H1 (cell line): ENCODE measurements around the gene TGFA. TPM values are rescaled to one million over a fixed set of nuclear protein-coding genes. Genes with fewer than 3 reads are reported as not detected.

ENCODE experiments used
- CTCF ChIA-PET: fragments of 300-600 bp; sonication (Branson Sonifier 250); formaldehyde crosslinking; loops from one replicate; lab custom pipeline; 2021; ENCODE audit not compliant: partially characterized antibody; lab: Charles Lee
- POLR2A ChIA-PET: fragments of 300-600 bp; sonication (Branson Sonifier 250); formaldehyde crosslinking; loops from one replicate; lab custom pipeline; 2021; ENCODE audit warnings: inconsistent platforms; ENCODE audit not compliant: partially characterized antibody; lab: Charles Lee
- DNase-seq, 2 experiments: peaks; one replicate each; pipeline versions ENCODE4 v3.0.0 to v3.0.0-alpha.2; 2010 to 2022; ENCODE audit warnings: low spot score in 2 of 2, low read depth in 1 of 2, mixed read lengths in 1 of 2
- FAIRE-seq: peaks from 2 replicates; lab custom pipeline; 2011; peaks lifted over from hg19 to GRCh38; lab: Jason Lieb, UNC
- H2AFZ ChIP-seq: 2 replicates; pipeline ENCODE4 v1.8.1; 2012; ENCODE audit warnings: low read length, inconsistent platforms
- H2AK5ac ChIP-seq: 2 replicates; pipeline ENCODE4 v1.6.1; 2013; ENCODE audit warnings: low read depth, low read length
- H2BK120ac ChIP-seq: replicated peaks from 2 replicates; pipeline ENCODE3; 2013; ENCODE audit warnings: low read depth, low read length, inconsistent platforms
- H2BK12ac ChIP-seq: 2 replicates; pipeline ENCODE4 v1.6.1; 2013; ENCODE audit warnings: low read depth, low read length
- H2BK15ac ChIP-seq: 2 replicates; pipeline ENCODE4 v1.6.1; 2013; ENCODE audit warnings: low read length
- H2BK20ac ChIP-seq: 2 replicates; pipeline ENCODE4 v1.6.1; 2013; ENCODE audit warnings: low read length
- H2BK5ac ChIP-seq: 2 replicates; pipeline ENCODE4 v1.6.1; 2013; ENCODE audit warnings: low read depth, low read length
- H3K14ac ChIP-seq: 2 replicates; pipeline ENCODE4 v1.6.1; 2013; ENCODE audit warnings: inconsistent platforms; ENCODE audit not compliant: insufficient read length
- H3K18ac ChIP-seq: 2 replicates; pipeline ENCODE4 v1.6.1; 2013; ENCODE audit warnings: low read length; ENCODE audit errors: extremely low read depth
- H3K23ac ChIP-seq: 2 replicates; pipeline ENCODE4 v1.6.1; 2013; ENCODE audit warnings: inconsistent platforms; ENCODE audit not compliant: insufficient read length
- H3K23me2 ChIP-seq: 2 replicates; pipeline ENCODE4 v1.6.1; 2013; ENCODE audit warnings: low read depth, low read length
- H3K27ac ChIP-seq: 2 replicates; pipeline ENCODE4 v1.6.1; 2011; ENCODE audit warnings: low read depth, low read length, inconsistent platforms
- H3K27me3 ChIP-seq, 4 experiments: replicated peaks in 1 of 4; 1 replicate in 1 of 4; 2 replicates in 3 of 4; pipeline versions ENCODE4 v1.6.1 to v1.8.1; 2011 to 2013; ENCODE audit warnings: low read length in 3 of 4, mild to moderate bottlenecking in 3 of 4, inconsistent platforms in 2 of 4, mixed read lengths in 2 of 4, moderate library complexity in 1 of 4; ENCODE audit not compliant: control insufficient read depth in 3 of 4, insufficient read depth in 3 of 4; ENCODE audit errors: extremely low read depth in 1 of 4
- H3K36me3 ChIP-seq, 4 experiments: 2 replicates each; pipeline versions ENCODE4 v1.6.1 to v1.8.1; 2011 to 2013; ENCODE audit warnings: mild to moderate bottlenecking in 4 of 4, low read length in 3 of 4, moderate library complexity in 2 of 4, control low read depth in 1 of 4, inconsistent platforms in 1 of 4; ENCODE audit not compliant: insufficient read depth in 4 of 4, control insufficient read depth in 2 of 4
- H3K4ac ChIP-seq: replicated peaks from 2 replicates; pipeline ENCODE3; 2013; ENCODE audit warnings: low read length, low read depth, mixed read lengths, inconsistent platforms; ENCODE audit not compliant: insufficient read length
- H3K4me1 ChIP-seq, 4 experiments: replicated peaks in 1 of 4; 1 replicate in 1 of 4; 2 replicates in 3 of 4; pipeline versions ENCODE4 v1.6.1 to v1.8.1; 2011 to 2013; ENCODE audit warnings: low read length in 3 of 4, inconsistent platforms in 2 of 4, mixed read lengths in 1 of 4; ENCODE audit not compliant: insufficient read depth in 4 of 4, control insufficient read depth in 3 of 4
- H3K4me2 ChIP-seq, 2 experiments: 2 replicates each; pipeline versions ENCODE4 v1.6.1 to v1.8.1; 2011 to 2013; ENCODE audit warnings: low read depth in 2 of 2, low read length in 2 of 2, control low read depth in 1 of 2, inconsistent platforms in 1 of 2, mild to moderate bottlenecking in 1 of 2; ENCODE audit not compliant: insufficient read depth in 1 of 2
- H3K4me3 ChIP-seq, 4 experiments: fragments of 200-600, 300-600 bp in 1 of 4; sonication (generic), shearing (Covaris generic), sonication (Bioruptor Twin) in 1 of 4; 2 replicates each; pipeline versions ENCODE4 v1.5.1 to v1.8.1; 2011 to 2016; ENCODE audit warnings: low read length in 4 of 4, low read depth in 3 of 4, control low read depth in 2 of 4, inconsistent platforms in 2 of 4, mild to moderate bottlenecking in 2 of 4, mixed read lengths in 1 of 4, moderate library complexity in 1 of 4; ENCODE audit not compliant: insufficient read depth in 2 of 4; ENCODE audit errors: extremely low read depth in 1 of 4
- H3K56ac ChIP-seq: replicated peaks from 2 replicates; pipeline ENCODE3; 2013; ENCODE audit warnings: low read depth, mild to moderate bottlenecking, mixed read lengths, low read length, inconsistent platforms; ENCODE audit not compliant: insufficient read length
- H3K79me1 ChIP-seq: 2 replicates; pipeline ENCODE4 v1.6.1; 2013; ENCODE audit warnings: low read depth, low read length, control low read depth
- H3K79me2 ChIP-seq, 2 experiments: 2 replicates each; pipeline versions ENCODE4 v1.6.1 to v1.8.1; 2012 to 2013; ENCODE audit warnings: low read length in 2 of 2, mild to moderate bottlenecking in 2 of 2, inconsistent platforms in 1 of 2; ENCODE audit not compliant: insufficient read depth in 2 of 2, control insufficient read depth in 1 of 2
- H3K9ac ChIP-seq, 4 experiments: replicated peaks in 1 of 4; 1 replicate in 1 of 4; 2 replicates in 3 of 4; pipeline versions ENCODE4 v1.6.1 to v1.8.1; 2011 to 2013; ENCODE audit warnings: low read depth in 3 of 4, low read length in 3 of 4, control low read depth in 2 of 4, mild to moderate bottlenecking in 2 of 4, moderate library complexity in 2 of 4, inconsistent platforms in 1 of 4; ENCODE audit errors: extremely low read depth in 1 of 4
- H3K9me3 ChIP-seq, 2 experiments: 2 replicates each; pipeline versions ENCODE4 v1.6.1 to v1.8.1; 2012 to 2013; ENCODE audit warnings: mild to moderate bottlenecking in 2 of 2, moderate library complexity in 2 of 2, control low read depth in 1 of 2, inconsistent platforms in 1 of 2, low read depth in 1 of 2, low read length in 1 of 2, mixed read lengths in 1 of 2; ENCODE audit not compliant: insufficient read depth in 2 of 2
- H4K20me1 ChIP-seq, 2 experiments: replicated peaks in 1 of 2; 2 replicates each; pipeline versions ENCODE3 to v1.8.1; 2011 to 2013; ENCODE audit warnings: inconsistent platforms in 2 of 2, low read length in 2 of 2, mild to moderate bottlenecking in 1 of 2; ENCODE audit not compliant: insufficient read depth in 2 of 2, control insufficient read depth in 1 of 2
- H4K5ac ChIP-seq: 2 replicates; pipeline ENCODE4 v1.6.1; 2013; ENCODE audit warnings: low read length, low read depth, mixed read lengths, inconsistent platforms; ENCODE audit not compliant: insufficient read length
- H4K8ac ChIP-seq: 2 replicates; pipeline ENCODE4 v1.8.0; 2013; ENCODE audit warnings: mild to moderate bottlenecking, moderate library complexity, low read length, inconsistent platforms; ENCODE audit not compliant: insufficient read depth; ENCODE audit errors: extremely low read depth
- H4K91ac ChIP-seq: replicated peaks from 2 replicates; pipeline ENCODE3; 2013; ENCODE audit warnings: low read length, mixed read lengths, inconsistent platforms; ENCODE audit not compliant: insufficient read length
- ASH2L ChIP-seq: fragments of 200-600, 300-600 bp; sonication (generic); IDR thresholded peaks from one replicate; pipeline ENCODE4 v1.7.1; 2017; ENCODE audit warnings: low read length
- CHD1 ChIP-seq: IDR thresholded peaks from 2 replicates; pipeline ENCODE4 v1.6.1; 2012; ENCODE audit warnings: low read depth, low read length, improper control_type of control experiment
- CTBP2 ChIP-seq: IDR thresholded peaks from 2 replicates; pipeline ENCODE4 v1.7.0; 2011; ENCODE audit warnings: borderline replicate concordance, mild to moderate bottlenecking, moderate library complexity, mixed read lengths, low read length; ENCODE audit not compliant: insufficient read depth, insufficient read length
- EGR1 ChIP-seq: IDR thresholded peaks from 2 replicates; pipeline ENCODE4 v1.6.1; 2011; ENCODE audit warnings: low read depth, low read length, borderline replicate concordance
- EZH2 ChIP-seq: fragments of 200-600 bp; sonication (generic); IDR thresholded peaks from 2 replicates; pipeline ENCODE4 v1.7.1; 2012; ENCODE audit warnings: low read depth, mild to moderate bottlenecking, moderate library complexity, low read length, inconsistent platforms; ENCODE audit not compliant: severe bottlenecking
- HDAC2 ChIP-seq, 2 experiments: fragments of 300-600 bp in 1 of 2; sonication (generic) in 1 of 2; IDR thresholded peaks; 2 replicates each; pipeline ENCODE4 v1.6.1; 2011 to 2012; ENCODE audit warnings: low read depth in 2 of 2, low read length in 2 of 2, mild to moderate bottlenecking in 2 of 2, moderate library complexity in 2 of 2, borderline replicate concordance in 1 of 2, inconsistent platforms in 1 of 2
- PHF8 ChIP-seq: fragments of 200-600 bp; sonication (generic); conservative IDR thresholded peaks from 2 replicates; pipeline ENCODE4 v1.7.1; 2012; ENCODE audit warnings: low read depth, mild to moderate bottlenecking, inconsistent platforms, low read length, moderate library complexity
- POLR2AphosphoS5 ChIP-seq: IDR thresholded peaks from 2 replicates; pipeline ENCODE4 v1.6.1; 2011; ENCODE audit warnings: low read depth, low read length
- SP1 ChIP-seq: IDR thresholded peaks from 2 replicates; pipeline ENCODE4 v1.6.1; 2011; ENCODE audit warnings: low read depth, low read length
- SP2 ChIP-seq: IDR thresholded peaks from 2 replicates; pipeline ENCODE4 v1.6.1; 2012; ENCODE audit warnings: mild to moderate bottlenecking, low read length, inconsistent platforms
- TAF7 ChIP-seq: optimal IDR thresholded peaks from 2 replicates; pipeline ENCODE3; 2011; ENCODE audit warnings: low read depth, mild to moderate bottlenecking, inconsistent platforms, low read length, moderate library complexity, borderline replicate concordance
- WGBS, 2 experiments: shearing (Covaris generic) in 1 of 2; methylation state at CpG; one replicate each; pipeline versions ENCODE4 v1.1.6 to v1.1.7; 2013 to 2015; ENCODE audit warnings: low lambda C conversion rate in 2 of 2, mixed read lengths in 2 of 2, inconsistent platforms in 1 of 2, low coverage in 1 of 2, missing lambda C conversion rate in 1 of 2; ENCODE audit not compliant: insufficient replicate concordance in 2 of 2, insufficient coverage in 1 of 2, insufficient read length in 1 of 2; ENCODE audit errors: extremely low coverage in 1 of 2, missing lambda C conversion rate in 1 of 2; 5-methylcytosine and 5-hydroxymethylcytosine counted together
- polyA plus RNA-seq, 7 experiments: library from polyadenylated mRNA; depleted of rRNA in 3 of 7; stranded (reverse) in 5 of 7; unstranded in 2 of 7; fragments of >200 nt in 5 of 7; fragments of 200-250 nt in 2 of 7; gene quantifications; 1 replicate in 5 of 7; 2 replicates in 1 of 7; 4 replicates in 1 of 7; pipeline versions ENCODE4 v1.2.1 to v1.2.3, GENCODE V29; 2011 to 2013; ENCODE audit warnings: missing spikeins in 2 of 7, mixed read lengths in 2 of 7
- total RNA-seq: library from RNA; stranded (reverse); fragmentation: NEBNext Ultra II Directional; extraction: Animal tissue kit (Norgen Biotek cat#: 25700); gene quantifications from 2 replicates; pipeline ENCODE4 v1.2.1, GENCODE V29; 2021
- TF ChIP-seq, protein P1 (sequence below): IDR thresholded peaks from 2 replicates; pipeline ENCODE4 v1.6.1; 2011; ENCODE audit warnings: low read length, improper control_type of control experiment
- TF ChIP-seq, protein P2 (sequence below): IDR thresholded peaks from 2 replicates; pipeline ENCODE4 v1.6.1; 2011; ENCODE audit warnings: low read depth, mild to moderate bottlenecking, low read length; ENCODE audit not compliant: insufficient read depth

TGFA gene
- total and polyA plus RNA-seq, 2 of the 8 experiments (the other 6 are each of a cell fraction or from before 2014, with no cell fraction given) = 1.8 to 3.7 TPM

DNA sequence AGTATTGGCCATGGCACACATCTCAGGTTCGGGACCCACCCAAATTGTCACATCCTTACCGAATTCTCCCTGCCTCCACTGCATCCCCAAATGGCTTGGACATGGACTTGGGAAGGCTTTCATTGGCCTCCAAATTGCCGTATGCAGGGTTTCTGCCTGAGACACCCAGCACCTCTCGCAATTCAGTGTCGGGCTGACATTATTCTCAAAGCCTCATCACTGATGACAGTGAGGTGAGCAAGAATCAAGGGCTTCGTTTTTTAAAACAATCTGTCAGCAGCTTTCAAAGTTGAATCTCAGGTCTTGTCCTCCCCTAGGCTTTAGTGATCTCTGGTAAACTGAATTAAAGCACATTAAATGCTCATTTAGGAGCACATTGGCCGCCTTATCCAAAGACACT lies 29.5 kb upstream of the TGFA start:
- H4K91ac ChIP-seq = no peak overlapping the region
- no peak overlapping the region for H3K18ac ChIP-seq
- DNase-seq (no peak), FAIRE-seq (no peak)
- H3K4ac ChIP-seq = no peak overlapping the region
- H2BK15ac ChIP-seq = no peak overlapping the region
- no peak overlapping the region for H3K4me3 ChIP-seq
- no peak overlapping the region for H2BK20ac ChIP-seq
- H4K8ac ChIP-seq = no peak overlapping the region
- H3K9ac ChIP-seq = no peak overlapping the region
- no peak overlapping the region for H2BK5ac ChIP-seq
- H3K14ac ChIP-seq = no peak overlapping the region
- H3K56ac ChIP-seq = no peak overlapping the region
- H2AFZ ChIP-seq = no peak overlapping the region
- no peak overlapping the region for H3K4me2 ChIP-seq
- WGBS, 2 experiments = 83% methylated on average over 7 of the region's 7 CpGs; no CpG with 5 or more reads in 1 of the 2 experiments
- H4K5ac ChIP-seq = no peak overlapping the region
- H3K23ac ChIP-seq = no peak overlapping the region
- no peak overlapping the region for H2BK12ac ChIP-seq
- ChIA-PET POLR2A (no interaction called here), CTCF (interaction anchor here (0.9 to 1.5 kb wide), 4 partner anchors 9 to 202 kb away, joined by 3 to 6 read pairs (median 4); no protein-coding TSS in a partner anchor)
- H2BK120ac ChIP-seq = no peak overlapping the region
- H3K4me1 ChIP-seq = no peaks in the 10 kb centered on the region
- no peak overlapping the region for H2AK5ac ChIP-seq
- no peak overlapping the region for H3K27ac ChIP-seq
- H3K36me3 ChIP-seq = no peaks in the 10 kb centered on the region
- no peaks in the 10 kb centered on the region for H3K79me2 ChIP-seq
- H3K9me3 ChIP-seq = no peaks in the 10 kb centered on the region
- H3K79me1 ChIP-seq = no peaks in the 10 kb centered on the region
- no peaks in the 10 kb centered on the region for H3K27me3 ChIP-seq
- no peaks in the 10 kb centered on the region for H4K20me1 ChIP-seq
- no peaks in the 10 kb centered on the region; the same call in 1 of the 2 replicates for H3K23me2 ChIP-seq
- TF ChIP-seq SP2 (no peak), TAF7 (no peak), CHD1 (no peak), SP1 (no peak), ASH2L (no peak), EZH2 (no peak), EGR1 (no peak), POLR2AphosphoS5 (no peak), CTBP2 (no peak), PHF8 (no peak), HDAC2 (IDR thresholded peaks at IDR 0.05; ENCODE audit: borderline replicate concordance in 1 of 2, low read depth in 2 of 2, low read length in 2 of 2) (no peak)
- TF ChIP-seq, protein P1, sequence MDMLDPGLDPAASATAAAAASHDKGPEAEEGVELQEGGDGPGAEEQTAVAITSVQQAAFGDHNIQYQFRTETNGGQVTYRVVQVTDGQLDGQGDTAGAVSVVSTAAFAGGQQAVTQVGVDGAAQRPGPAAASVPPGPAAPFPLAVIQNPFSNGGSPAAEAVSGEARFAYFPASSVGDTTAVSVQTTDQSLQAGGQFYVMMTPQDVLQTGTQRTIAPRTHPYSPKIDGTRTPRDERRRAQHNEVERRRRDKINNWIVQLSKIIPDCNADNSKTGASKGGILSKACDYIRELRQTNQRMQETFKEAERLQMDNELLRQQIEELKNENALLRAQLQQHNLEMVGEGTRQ = no peak
- TF ChIP-seq, protein P2, sequence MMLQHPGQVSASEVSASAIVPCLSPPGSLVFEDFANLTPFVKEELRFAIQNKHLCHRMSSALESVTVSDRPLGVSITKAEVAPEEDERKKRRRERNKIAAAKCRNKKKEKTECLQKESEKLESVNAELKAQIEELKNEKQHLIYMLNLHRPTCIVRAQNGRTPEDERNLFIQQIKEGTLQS = no peak
